Measurements from ENCODE around the gene KIF26A. TPM values are rescaled to one million over a fixed set of nuclear protein-coding genes. Genes with fewer than 3 reads are reported as not detected.

The KIF26A gene
- 32.6 TPM for total RNA-seq

GRCh38 chr14:104138098-104138717 lies at the start of gene KIF26A:
Gene KIF26A (plus strand): TSS chr14:104138587. CDS start chr14:104138723, 136 bp downstream.
- H3K9me3 ChIP-seq: no peaks in the 10 kb centered on the region
- peak within 1 kb of the TSS; percentile 55 to 57 for H3K4me3 ChIP-seq
- H3K4me1 ChIP-seq: peaks cover 11 to 12% of the 10 kb centered on the region in 2 donors
- no peaks in the 10 kb centered on the region for H3K36me3 ChIP-seq
- H3K27ac ChIP-seq: no peak within 1 kb of the TSS
- no peak for TF ChIP-seq CTCF (IDR thresholded peaks at IDR 0.05)
- H3K27me3 ChIP-seq: peaks cover 11% of the 10 kb centered on the region
- intact Hi-C loops (cut with DNase I): no loop called here
- peak in 1 of 2 donors; percentile 60 for DNase-seq (ENCODE audit: low spot score in 2 of 2)

- Histone ChIP-seq H3K27me3 (peaks cover 9% of the 10 kb centered on the region), H3K9me3 (no peaks in the 10 kb centered on the region), H3K27ac (no peak overlapping the region), H3K4me3 (no peak overlapping the region), H3K4me1 (no peaks in the 10 kb centered on the region), H3K36me3 (no peaks in the 10 kb centered on the region)
- no peak for DNase-seq (ENCODE audit: low spot score in 2 of 2)
- intact Hi-C loops (cut with DNase I): no loop called here
- no peak for TF ChIP-seq CTCF (IDR thresholded peaks at IDR 0.05)
Measured at GRCh38 chr14:104090071-104090748, 48.2 kb upstream of the KIF26A start.

- Histone ChIP-seq H3K4me1 (no peaks in the 10 kb centered on the region), H3K27me3 (peaks cover under 1% of the 10 kb centered on the region), H3K4me3 (no peak overlapping the region), H3K27ac (no peak overlapping the region), H3K9me3 (no peaks in the 10 kb centered on the region), H3K36me3 (no peaks in the 10 kb centered on the region)
- TF ChIP-seq CTCF (IDR thresholded peaks at IDR 0.05): no peak
- intact Hi-C loops (cut with DNase I): no loop called here
- no peak for DNase-seq (ENCODE audit: low spot score in 2 of 2)
Measured at GRCh38 chr14:104091061-104091926, 47.1 kb upstream of the KIF26A start.

GRCh38 chr14:104091927-104092771 lies 46.2 kb upstream of the KIF26A start:
- Histone ChIP-seq H3K27ac (no peak overlapping the region), H3K36me3 (no peaks in the 10 kb centered on the region), H3K4me3 (no peak overlapping the region), H3K4me1 (no peaks in the 10 kb centered on the region), H3K27me3 (no peaks in the 10 kb centered on the region), H3K9me3 (no peaks in the 10 kb centered on the region)
- no peak for TF ChIP-seq CTCF (IDR thresholded peaks at IDR 0.05)
- intact Hi-C loops (cut with DNase I): no loop called here
- no peak for DNase-seq (ENCODE audit: low spot score in 2 of 2)

GRCh38 chr14:104092931-104093365 lies 45.4 kb upstream of the KIF26A start:
- no peak overlapping the region for H3K4me3 ChIP-seq
- no peak for DNase-seq (ENCODE audit: low spot score in 2 of 2)
- no peaks in the 10 kb centered on the region for H3K27me3 ChIP-seq
- no peak overlapping the region for H3K27ac ChIP-seq
- no peak for TF ChIP-seq CTCF (IDR thresholded peaks at IDR 0.05)
- no peaks in the 10 kb centered on the region for H3K9me3 ChIP-seq
- intact Hi-C loops (cut with DNase I): no loop called here
- H3K36me3 ChIP-seq: no peaks in the 10 kb centered on the region
- H3K4me1 ChIP-seq: no peaks in the 10 kb centered on the region
